ENCODE data around the gene WNT9B. TPM values are rescaled to one million over a fixed set of nuclear protein-coding genes. Genes with fewer than 3 reads are reported as not detected.

WNT9B gene
- not detected in 3 replicates for total RNA-seq
- long read RNA-seq: 0 reads

GRCh38 chr17:46851029-46851741, at the start of gene WNT9B:
Gene WNT9B (plus strand): TSS chr17:46851583. CDS start chr17:46851639, 56 bp downstream.
- peak; percentile 54 for TF ChIP-seq CTCF (IDR thresholded peaks at IDR 0.05)
- Mint-ChIP-seq H3K27ac (ENCODE audit: unreplicated experiment) (no peak within 1 kb of the TSS), H3K4me3 (ENCODE audit: unreplicated experiment) (peak within 1 kb of the TSS; percentile 81), H3K4me1 (ENCODE audit: low read depth) (peaks cover 11% of the 10 kb centered on the region), H3K27me3 (ENCODE audit: low read depth) (peaks cover 45% of the 10 kb centered on the region), H3K9me3 (ENCODE audit: low read depth) (no peaks in the 10 kb centered on the region), H3K36me3 (ENCODE audit: low read depth) (no peaks in the 10 kb centered on the region)
- DNase-seq (ENCODE audit: low spot score): no peak

GRCh38 chr17:46802800-46803199, 48.6 kb upstream of the WNT9B start:
- Mint-ChIP-seq H3K9me3 (ENCODE audit: low read depth) (no peaks in the 10 kb centered on the region), H3K4me1 (ENCODE audit: low read depth) (no peaks in the 10 kb centered on the region), H3K27ac (ENCODE audit: unreplicated experiment) (no peak overlapping the region), H3K36me3 (ENCODE audit: low read depth) (no peaks in the 10 kb centered on the region), H3K4me3 (ENCODE audit: unreplicated experiment) (no peak overlapping the region), H3K27me3 (ENCODE audit: low read depth) (no peaks in the 10 kb centered on the region)
- no peak for DNase-seq (ENCODE audit: low spot score)
- TF ChIP-seq CTCF (IDR thresholded peaks at IDR 0.05): no peak

- Mint-ChIP-seq H3K4me3 (ENCODE audit: unreplicated experiment) (no peak overlapping the region), H3K4me1 (ENCODE audit: low read depth) (no peaks in the 10 kb centered on the region), H3K9me3 (ENCODE audit: low read depth) (no peaks in the 10 kb centered on the region), H3K27ac (ENCODE audit: unreplicated experiment) (no peak overlapping the region), H3K27me3 (ENCODE audit: low read depth) (no peaks in the 10 kb centered on the region), H3K36me3 (ENCODE audit: low read depth) (no peaks in the 10 kb centered on the region)
- no peak for TF ChIP-seq CTCF (IDR thresholded peaks at IDR 0.05)
- no peak for DNase-seq (ENCODE audit: low spot score)
Observed at GRCh38 chr17:46803544-46803943, 47.8 kb upstream of the WNT9B start.

GRCh38 chr17:46805771-46806170, 45.6 kb upstream of the WNT9B start:
- H3K27ac Mint-ChIP-seq (ENCODE audit: unreplicated experiment): no peak overlapping the region
- no peaks in the 10 kb centered on the region for H3K36me3 Mint-ChIP-seq (ENCODE audit: low read depth)
- no peaks in the 10 kb centered on the region for H3K4me1 Mint-ChIP-seq (ENCODE audit: low read depth)
- no peaks in the 10 kb centered on the region for H3K27me3 Mint-ChIP-seq (ENCODE audit: low read depth)
- no peak overlapping the region for H3K4me3 Mint-ChIP-seq (ENCODE audit: unreplicated experiment)
- TF ChIP-seq CTCF (IDR thresholded peaks at IDR 0.05): no peak
- DNase-seq (ENCODE audit: low spot score): no peak
- no peaks in the 10 kb centered on the region for H3K9me3 Mint-ChIP-seq (ENCODE audit: low read depth)

GRCh38 chr17:46809110-46809571, 42.2 kb upstream of the WNT9B start:
- no peaks in the 10 kb centered on the region for H3K36me3 Mint-ChIP-seq (ENCODE audit: low read depth)
- no peak for DNase-seq (ENCODE audit: low spot score)
- no peak overlapping the region for H3K27ac Mint-ChIP-seq (ENCODE audit: unreplicated experiment)
- no peaks in the 10 kb centered on the region for H3K9me3 Mint-ChIP-seq (ENCODE audit: low read depth)
- no peak for TF ChIP-seq CTCF (IDR thresholded peaks at IDR 0.05)
- peaks cover 2% of the 10 kb centered on the region for H3K27me3 Mint-ChIP-seq (ENCODE audit: low read depth)
- no peaks in the 10 kb centered on the region for H3K4me1 Mint-ChIP-seq (ENCODE audit: low read depth)
- H3K4me3 Mint-ChIP-seq (ENCODE audit: unreplicated experiment): no peak overlapping the region
